ENCODE measurements around the gene MAPK10. TPM values are rescaled to one million over a fixed set of nuclear protein-coding genes. Genes with fewer than 3 reads are reported as not detected.

Gene MAPK10
- total RNA-seq, 4 donors from 2014 or later = 4.5 to 13.7 (median 9.8) TPM

DNA sequence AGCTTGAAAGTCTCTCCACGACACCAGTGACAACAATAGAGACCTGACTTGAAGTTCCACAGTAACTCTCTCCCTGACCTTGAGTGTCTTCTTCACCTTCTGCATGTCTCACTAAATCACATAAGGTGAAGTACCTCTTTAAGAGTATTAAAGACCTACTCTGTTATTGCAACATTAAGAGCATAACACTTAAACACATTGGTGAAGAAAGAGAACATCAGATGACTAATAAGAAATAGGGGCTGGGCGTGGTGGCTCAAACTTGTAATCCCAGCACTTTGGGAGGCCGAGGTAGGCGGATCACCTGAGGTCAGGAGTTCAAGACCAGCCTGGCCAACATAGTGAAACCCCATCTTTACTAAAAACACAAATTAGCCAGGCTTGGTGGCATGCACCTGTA is 33.9 kb upstream of the MAPK10 start:
- WGBS = 92% methylated on average over 4 of the region's 4 CpGs
- TF ChIP-seq EP300 (IDR thresholded peaks at IDR 0.05) (no peak), POLR2A (IDR thresholded peaks at IDR 0.05; ENCODE audit: low read depth) (no peak), POLR2AphosphoS5 (IDR thresholded peaks at IDR 0.05) (no peak)
- TF ChIP-seq, protein P1, sequence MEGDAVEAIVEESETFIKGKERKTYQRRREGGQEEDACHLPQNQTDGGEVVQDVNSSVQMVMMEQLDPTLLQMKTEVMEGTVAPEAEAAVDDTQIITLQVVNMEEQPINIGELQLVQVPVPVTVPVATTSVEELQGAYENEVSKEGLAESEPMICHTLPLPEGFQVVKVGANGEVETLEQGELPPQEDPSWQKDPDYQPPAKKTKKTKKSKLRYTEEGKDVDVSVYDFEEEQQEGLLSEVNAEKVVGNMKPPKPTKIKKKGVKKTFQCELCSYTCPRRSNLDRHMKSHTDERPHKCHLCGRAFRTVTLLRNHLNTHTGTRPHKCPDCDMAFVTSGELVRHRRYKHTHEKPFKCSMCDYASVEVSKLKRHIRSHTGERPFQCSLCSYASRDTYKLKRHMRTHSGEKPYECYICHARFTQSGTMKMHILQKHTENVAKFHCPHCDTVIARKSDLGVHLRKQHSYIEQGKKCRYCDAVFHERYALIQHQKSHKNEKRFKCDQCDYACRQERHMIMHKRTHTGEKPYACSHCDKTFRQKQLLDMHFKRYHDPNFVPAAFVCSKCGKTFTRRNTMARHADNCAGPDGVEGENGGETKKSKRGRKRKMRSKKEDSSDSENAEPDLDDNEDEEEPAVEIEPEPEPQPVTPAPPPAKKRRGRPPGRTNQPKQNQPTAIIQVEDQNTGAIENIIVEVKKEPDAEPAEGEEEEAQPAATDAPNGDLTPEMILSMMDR (IDR thresholded peaks at IDR 0.05) = no peak
- intact Hi-C loops (cut with DNase I) = no loop called here

DNA sequence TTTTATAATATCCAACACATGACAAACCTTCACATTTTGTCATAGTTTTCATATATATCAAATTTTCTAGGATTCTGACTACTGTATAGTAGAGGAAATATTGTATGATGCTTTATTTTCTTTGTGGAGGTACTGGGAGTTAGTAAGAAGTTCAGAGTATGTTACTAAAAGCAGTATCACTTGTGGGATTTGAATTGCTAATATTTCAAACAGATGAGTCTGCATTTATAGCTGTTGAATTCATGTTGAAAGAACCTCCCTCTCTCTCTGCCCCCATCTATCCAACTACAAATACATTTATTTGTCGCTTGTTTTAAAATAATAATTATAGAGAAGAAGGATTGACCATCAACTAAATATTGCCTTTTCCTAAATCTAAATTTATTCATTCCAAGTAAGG is 29.8 kb upstream of the MAPK10 start:
- Histone ChIP-seq H3K36me3 (no peaks in the 10 kb centered on the region), H3K27me3 (no peaks in the 10 kb centered on the region), H3K9me3 (no peaks in the 10 kb centered on the region), H3K4me3 (no peak overlapping the region), H3K4me1 (peaks cover 0 to under 1% (median 0%) of the 10 kb centered on the region in 4 donors), H3K27ac (replicated peaks in 1 of 4) (no peak overlapping the region)
- no peak for DNase-seq (ENCODE audit: extremely low spot score)
- TF ChIP-seq, protein P1 (IDR thresholded peaks at IDR 0.05) = no peak
- no peak for TF ChIP-seq POLR2AphosphoS5 (IDR thresholded peaks at IDR 0.05)
- no peak for TF ChIP-seq POLR2A (IDR thresholded peaks at IDR 0.05; ENCODE audit: low read depth)
- TF ChIP-seq EP300 (IDR thresholded peaks at IDR 0.05) = no peak
- intact Hi-C loops (cut with DNase I) = no loop called here
- WGBS = 94% methylated on average over 1 of the region's 1 CpG

More for the DNA sequence above, 33.9 kb upstream of the MAPK10 start:
- no peaks in the 10 kb centered on the region for H3K9me3 ChIP-seq
- no peak for DNase-seq (ENCODE audit: extremely low spot score)
- peaks cover 0 to 3% (median 0%) of the 10 kb centered on the region in 4 donors for H3K4me1 ChIP-seq
- no peaks in the 10 kb centered on the region for H3K36me3 ChIP-seq
- no peak overlapping the region for H3K27ac ChIP-seq (replicated peaks in 1 of 4)
- no peak overlapping the region for H3K4me3 ChIP-seq
- no peaks in the 10 kb centered on the region for H3K27me3 ChIP-seq

DNA sequence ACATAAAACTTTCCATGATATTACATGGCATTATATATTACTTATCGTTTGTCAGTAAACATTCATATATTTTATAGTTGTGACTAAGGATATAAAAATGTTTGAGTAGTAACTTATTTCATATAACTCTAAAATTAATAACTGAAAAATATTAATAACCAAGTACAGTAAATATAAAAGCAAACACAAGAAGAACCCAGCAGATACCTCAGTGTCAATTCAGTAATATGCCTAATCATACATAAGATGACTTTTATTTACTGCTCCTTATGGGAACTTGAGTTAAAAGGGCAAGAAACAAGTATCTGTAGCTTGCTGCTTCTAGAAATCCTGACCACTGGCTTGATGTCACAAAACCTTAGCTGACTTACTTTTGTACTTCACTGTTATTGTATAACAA is 28.4 kb upstream of the MAPK10 start:
- intact Hi-C loops (cut with DNase I) = no loop called here
- Histone ChIP-seq H3K4me1 (no peaks in the 10 kb centered on the region), H3K36me3 (no peaks in the 10 kb centered on the region), H3K27me3 (no peaks in the 10 kb centered on the region), H3K4me3 (no peak overlapping the region), H3K27ac (replicated peaks in 1 of 4) (no peak overlapping the region), H3K9me3 (no peaks in the 10 kb centered on the region)
- no peak for DNase-seq (ENCODE audit: extremely low spot score)
- 95% methylated on average over 1 of the region's 1 CpG for WGBS
- TF ChIP-seq EP300 (IDR thresholded peaks at IDR 0.05) (no peak), POLR2A (IDR thresholded peaks at IDR 0.05; ENCODE audit: low read depth) (no peak), POLR2AphosphoS5 (IDR thresholded peaks at IDR 0.05) (no peak)
- TF ChIP-seq, protein P1 (IDR thresholded peaks at IDR 0.05) = no peak

DNA sequence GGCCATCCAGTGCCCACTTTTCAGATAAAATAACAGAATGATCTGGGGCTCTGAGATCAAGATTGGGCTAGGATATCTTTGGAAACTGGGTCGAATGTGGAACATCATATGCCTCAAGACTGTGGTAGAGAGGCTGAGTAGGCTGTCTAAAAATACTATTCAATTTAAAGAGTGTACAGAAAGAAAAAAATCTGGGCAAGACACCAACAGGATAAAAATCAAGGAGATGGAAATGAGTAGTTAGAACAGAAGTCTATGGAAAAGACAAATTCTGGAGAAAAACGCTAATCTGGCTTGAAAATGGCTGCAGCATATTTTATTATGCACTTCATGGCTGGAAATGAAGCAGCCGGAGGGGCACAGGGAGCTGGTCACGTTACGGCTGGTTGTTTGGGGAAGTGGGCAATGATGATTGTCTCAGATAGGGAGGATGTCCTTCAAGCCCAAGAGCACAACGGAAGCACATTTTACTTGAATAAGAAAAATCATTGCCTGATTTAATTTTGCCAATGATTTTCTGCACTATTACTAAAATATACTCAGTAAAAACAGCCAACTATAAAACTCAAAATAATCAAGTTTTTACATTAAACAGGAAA is 27.1 kb upstream of the MAPK10 start:
- 65% methylated on average over 6 of the region's 6 CpGs for WGBS
- Histone ChIP-seq H3K36me3 (no peaks in the 10 kb centered on the region), H3K4me3 (no peak overlapping the region), H3K9me3 (no peaks in the 10 kb centered on the region), H3K4me1 (no peaks in the 10 kb centered on the region), H3K27me3 (no peaks in the 10 kb centered on the region), H3K27ac (replicated peaks in 1 of 4) (no peak overlapping the region)
- no peak for DNase-seq (ENCODE audit: extremely low spot score)
- TF ChIP-seq POLR2A (IDR thresholded peaks at IDR 0.05; ENCODE audit: low read depth) (no peak), EP300 (IDR thresholded peaks at IDR 0.05) (no peak), POLR2AphosphoS5 (IDR thresholded peaks at IDR 0.05) (no peak)
- TF ChIP-seq, protein P1 (IDR thresholded peaks at IDR 0.05) = no peak
- intact Hi-C loops (cut with DNase I) = no loop called here

DNA sequence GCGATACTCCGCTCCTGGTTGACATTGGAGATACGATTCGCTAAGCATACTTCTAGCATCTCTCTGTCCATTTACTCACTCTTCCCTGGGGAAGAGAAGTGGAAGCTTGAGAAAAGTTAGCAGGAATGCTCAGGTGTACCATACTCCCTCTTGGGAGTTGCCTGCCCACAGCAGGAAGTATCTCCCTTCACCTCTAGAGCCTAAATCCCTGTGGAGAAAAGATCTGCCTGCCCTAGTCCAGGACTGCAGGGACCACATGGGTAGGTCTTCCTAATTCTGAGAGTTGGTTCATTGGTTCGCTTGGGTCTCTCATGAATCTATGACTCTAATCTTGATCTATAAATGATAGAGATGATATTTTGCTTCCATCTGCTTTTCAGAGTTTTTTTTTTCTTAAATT is 26.3 kb upstream of the MAPK10 start:
- WGBS = 97% methylated on average over 5 of the region's 5 CpGs
- Histone ChIP-seq H3K27ac (replicated peaks in 1 of 4) (no peak overlapping the region), H3K36me3 (no peaks in the 10 kb centered on the region), H3K4me3 (no peak overlapping the region), H3K4me1 (peaks cover 0 to 5% (median under 1%) of the 10 kb centered on the region in 4 donors), H3K27me3 (no peaks in the 10 kb centered on the region), H3K9me3 (no peaks in the 10 kb centered on the region)
- DNase-seq (ENCODE audit: extremely low spot score) = no peak
- TF ChIP-seq, protein P1 (IDR thresholded peaks at IDR 0.05) = no peak
- TF ChIP-seq EP300 (IDR thresholded peaks at IDR 0.05) = no peak
- no peak for TF ChIP-seq POLR2A (IDR thresholded peaks at IDR 0.05; ENCODE audit: low read depth)
- TF ChIP-seq POLR2AphosphoS5 (IDR thresholded peaks at IDR 0.05) = no peak
- intact Hi-C loops (cut with DNase I) = no loop called here
